Pancreas (tissue), 10 donors: ENCODE measurements around the gene CKAP2L. TPM values are rescaled to one million over a fixed set of nuclear protein-coding genes. Genes with fewer than 3 reads are reported as not detected.

Experiments used
- ATAC-seq, 4 donors: fragments of 200-7000 bp; cut with Tn5 transposase; one replicate each; pipeline versions ENCODE4 v1.8.0 to v1.9.1; 2020; ENCODE audit warnings: mild to moderate bottlenecking in 4 of 4, moderate library complexity in 4 of 4
- DNase-seq, 6 donors: peaks; one replicate each; pipeline ENCODE4 v3.0.0-alpha.2; 2020
- FAIRE-seq: peaks from 2 replicates; lab custom pipeline; 2012; peaks lifted over from hg19 to GRCh38; lab: Jason Lieb, UNC
- H3K27ac ChIP-seq, 4 donors: fragments of 200-600 bp; sonication (generic); 1 replicate in 3 of 4; 2 replicates in 1 of 4; pipeline versions ENCODE4 v1.5.0 to v1.8.0; 2020
- H3K27me3 ChIP-seq, 4 donors: fragments of 200-600 bp; one replicate each; pipeline ENCODE4 v1.8.0; 2021
- H3K36me3 ChIP-seq, 3 donors: fragments of 200-600 bp; sonication (generic) in 1 of 3; one replicate each; pipeline versions ENCODE4 v1.5.0 to v1.8.0; 2020 to 2021
- H3K4me1 ChIP-seq, 3 donors: fragments of 200-600 bp; one replicate each; pipeline ENCODE4 v1.8.0; 2021
- H3K4me3 ChIP-seq, 4 donors: fragments of 200-600 bp; sonication (generic) in 2 of 4; one replicate each; pipeline versions ENCODE4 v1.5.0 to v1.8.0; 2020 to 2021
- H3K9me3 ChIP-seq, 4 donors: fragments of 200-600 bp; one replicate each; pipeline ENCODE4 v1.8.0; 2021
- WGBS, 2 donors: extraction: QIAGEN DNeasy Blood & Tissue Kit; methylation state at CpG; one replicate each; pipeline ENCODE4 v1.1.7; 2013; 5-methylcytosine and 5-hydroxymethylcytosine counted together
- intact Hi-C, 3 donors: fragments of 100-400 bp; cut with DNase I; formaldehyde crosslinking; loops; one replicate each; pipeline versions ENCODE4 v1.11.1 to v1.14.2; 2022
- polyA plus RNA-seq, 2 donors: library from polyadenylated mRNA; stranded (reverse); fragments of 200-250 nt; gene quantifications; one replicate each; pipeline ENCODE4 v1.2.3, GENCODE V29; 2013
- total RNA-seq, 6 donors: library from RNA; stranded (reverse); fragmentation: NEBNext Ultra II Directional in 4 of 6; extraction: Animal tissue kit (Norgen Biotek cat#: 25700) in 4 of 6; gene quantifications; one replicate each; pipeline versions ENCODE4 v1.2.1 to v1.2.4, GENCODE V29; 2021 to 2023
- TF ChIP-seq, protein P1 (sequence below), 4 donors: fragments of 200-600 bp; sonication (generic) in 3 of 4; IDR thresholded peaks; one replicate each; pipeline versions ENCODE4 v1.5.0 to v1.8.0; 2021; ENCODE audit warnings: antibody characterized with exemption in 4 of 4
- donor health status: healthy with polysubstance abuse.
- donor health status: DM: no; HTN: no; CAD: no; lungs with moderate emphysema.
- donor health status: DM: no; HTN: no; CAD: no.
- donor health status: control.
- donor health status: control.
- donor health status: Bipolar disorder and iron deficiency.
- donor health status: DM: yes; HTN: yes; CAD: no.
- donor health status: DM: no; HTN: no; CAD: no.
- donor health status: DM: no; HTN: no; CAD: no.
- donor health status: DM: yes; HTN: yes; CAD: no.

CKAP2L gene
- total and polyA plus RNA-seq, 8 donors, result 0.04 to 0.64 (median 0.12) TPM; not detected in 2

DNA sequence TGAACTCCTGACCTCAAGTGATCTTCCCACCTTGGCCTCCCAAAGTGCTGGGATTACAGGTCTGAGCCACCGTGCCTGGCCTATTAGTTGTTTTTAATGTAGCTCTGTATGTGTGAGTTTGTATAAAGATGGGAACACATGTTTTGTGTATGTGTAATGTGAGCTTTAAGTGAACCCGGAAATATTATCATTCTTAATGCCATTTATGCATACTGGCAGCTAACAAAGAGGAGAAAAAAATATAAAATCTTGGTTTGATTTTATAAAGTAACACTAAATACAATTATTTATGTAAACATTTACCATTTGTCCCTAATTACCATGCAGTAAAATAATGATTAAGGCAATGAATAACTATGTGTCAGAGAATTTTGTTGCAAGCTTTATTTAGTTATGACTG is 9.1 kb upstream of the CKAP2L start:
- no peak for ATAC-seq
- Histone ChIP-seq H3K27me3 (no peaks in the 10 kb centered on the region), H3K9me3 (no peaks in the 10 kb centered on the region), H3K4me3 (no peak overlapping the region), H3K36me3 (no peaks in the 10 kb centered on the region), H3K27ac (no peak overlapping the region), H3K4me1 (no peaks in the 10 kb centered on the region)
- whole genome bisulfite sequencing, 2 donors, result 66 to 78% methylated on average over 2 of the region's 2 CpGs
- intact Hi-C loops, result no loop called here
- TF ChIP-seq, protein P1, sequence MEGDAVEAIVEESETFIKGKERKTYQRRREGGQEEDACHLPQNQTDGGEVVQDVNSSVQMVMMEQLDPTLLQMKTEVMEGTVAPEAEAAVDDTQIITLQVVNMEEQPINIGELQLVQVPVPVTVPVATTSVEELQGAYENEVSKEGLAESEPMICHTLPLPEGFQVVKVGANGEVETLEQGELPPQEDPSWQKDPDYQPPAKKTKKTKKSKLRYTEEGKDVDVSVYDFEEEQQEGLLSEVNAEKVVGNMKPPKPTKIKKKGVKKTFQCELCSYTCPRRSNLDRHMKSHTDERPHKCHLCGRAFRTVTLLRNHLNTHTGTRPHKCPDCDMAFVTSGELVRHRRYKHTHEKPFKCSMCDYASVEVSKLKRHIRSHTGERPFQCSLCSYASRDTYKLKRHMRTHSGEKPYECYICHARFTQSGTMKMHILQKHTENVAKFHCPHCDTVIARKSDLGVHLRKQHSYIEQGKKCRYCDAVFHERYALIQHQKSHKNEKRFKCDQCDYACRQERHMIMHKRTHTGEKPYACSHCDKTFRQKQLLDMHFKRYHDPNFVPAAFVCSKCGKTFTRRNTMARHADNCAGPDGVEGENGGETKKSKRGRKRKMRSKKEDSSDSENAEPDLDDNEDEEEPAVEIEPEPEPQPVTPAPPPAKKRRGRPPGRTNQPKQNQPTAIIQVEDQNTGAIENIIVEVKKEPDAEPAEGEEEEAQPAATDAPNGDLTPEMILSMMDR (IDR thresholded peaks at IDR 0.05), result no peak
- no peak for FAIRE-seq
- DNase-seq, result no peak

DNA sequence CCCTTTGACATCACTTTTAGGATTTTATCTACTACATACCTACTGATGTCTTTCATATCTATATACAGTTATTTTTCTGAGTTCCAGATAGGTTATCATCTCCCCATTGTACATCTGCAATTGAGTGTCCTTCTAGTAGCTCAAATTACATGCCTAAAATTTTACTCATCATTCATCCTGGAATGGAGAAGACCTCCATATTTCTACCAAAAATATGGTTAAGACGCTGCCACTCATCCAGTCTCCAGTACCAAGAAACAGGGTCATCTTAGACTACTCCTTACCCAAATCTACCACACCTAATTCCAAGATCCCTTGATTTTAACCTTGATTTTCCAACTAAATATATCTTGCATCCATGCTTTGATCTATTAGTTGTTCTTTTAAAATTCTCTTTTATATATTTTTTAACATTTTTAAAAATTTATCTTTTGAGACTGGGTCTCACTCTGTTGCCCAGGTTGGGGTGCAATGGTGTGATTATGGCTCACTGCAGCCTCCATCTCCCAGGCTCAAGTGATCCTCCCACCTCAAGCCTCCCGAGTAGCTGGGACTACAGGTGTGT is 8.6 kb upstream of the CKAP2L start:
- Histone ChIP-seq H3K9me3 (no peaks in the 10 kb centered on the region), H3K4me1 (no peaks in the 10 kb centered on the region), H3K4me3 (no peak overlapping the region), H3K27ac (no peak overlapping the region), H3K36me3 (no peaks in the 10 kb centered on the region), H3K27me3 (no peaks in the 10 kb centered on the region)
- WGBS, 2 donors, result 17 to 40% methylated on average over 2 of the region's 2 CpGs
- TF ChIP-seq, protein P1 (IDR thresholded peaks at IDR 0.05), result no peak
- FAIRE-seq, result no peak
- no peak for DNase-seq
- intact Hi-C loops, result no loop called here
- no peak for ATAC-seq

DNA sequence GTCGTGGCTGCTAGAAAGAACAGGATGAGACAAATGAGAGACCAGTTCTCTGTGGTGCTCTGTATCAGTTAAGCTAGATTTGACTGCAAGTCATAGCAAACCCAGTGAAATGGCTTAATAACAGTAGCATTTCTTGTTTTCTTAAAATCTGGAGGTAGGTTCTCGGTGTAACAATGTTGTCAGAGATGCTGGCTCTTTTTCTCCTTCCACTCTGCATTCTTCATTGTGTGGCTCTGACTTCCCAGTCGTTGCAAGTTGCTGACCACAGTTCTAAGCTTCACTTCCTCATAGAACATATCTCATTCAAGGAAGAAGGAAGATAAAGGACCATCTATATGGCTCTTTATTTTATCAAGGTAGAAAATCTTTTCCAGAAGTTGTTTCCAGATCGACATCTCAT is 7.9 kb upstream of the CKAP2L start:
- intact Hi-C loops, result no loop called here
- TF ChIP-seq, protein P1 (IDR thresholded peaks at IDR 0.05), result no peak
- no peaks in the 10 kb centered on the region for H3K9me3 ChIP-seq
- no peaks in the 10 kb centered on the region for H3K27me3 ChIP-seq
- FAIRE-seq, result no peak
- DNase-seq, result no peak
- H3K27ac ChIP-seq, result no peak overlapping the region
- whole genome bisulfite sequencing, 2 donors, result 61 to 76% methylated on average over 4 of the region's 4 CpGs
- H3K36me3 ChIP-seq, result no peaks in the 10 kb centered on the region
- ATAC-seq, result no peak
- no peaks in the 10 kb centered on the region for H3K4me1 ChIP-seq
- H3K4me3 ChIP-seq, result no peak overlapping the region

DNA sequence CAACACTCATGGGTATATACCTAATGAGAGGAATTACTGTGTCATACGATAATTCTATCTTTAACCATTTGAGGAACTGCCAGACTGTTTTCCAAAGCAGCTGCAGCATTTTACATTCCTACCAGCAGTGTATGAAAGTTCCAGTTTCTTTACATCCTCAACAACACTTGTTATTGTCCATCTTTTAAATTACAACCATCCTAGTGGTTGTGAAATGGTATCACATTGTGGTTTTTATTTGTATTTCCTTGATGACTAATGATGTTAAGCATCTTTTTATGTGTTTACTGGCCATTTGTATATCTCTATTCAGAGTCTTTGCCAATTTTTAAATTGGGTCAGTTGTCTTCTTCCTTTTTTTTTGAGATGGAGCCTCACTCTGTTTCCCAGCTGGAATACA is 4.0 kb upstream of the CKAP2L start:
- Histone ChIP-seq H3K4me1 (peaks cover 3 to 7% (median 3%) of the 10 kb centered on the region in 3 donors), H3K27me3 (no peaks in the 10 kb centered on the region), H3K36me3 (no peaks in the 10 kb centered on the region), H3K9me3 (no peaks in the 10 kb centered on the region), H3K4me3 (no peak overlapping the region), H3K27ac (no peak overlapping the region)
- FAIRE-seq (no peak), ATAC-seq (no peak), DNase-seq (no peak)
- TF ChIP-seq, protein P1 (IDR thresholded peaks at IDR 0.05), result no peak
- intact Hi-C loops, result no loop called here
- WGBS, 2 donors, result 50 to 54% methylated on average over 1 of the region's 1 CpG

DNA sequence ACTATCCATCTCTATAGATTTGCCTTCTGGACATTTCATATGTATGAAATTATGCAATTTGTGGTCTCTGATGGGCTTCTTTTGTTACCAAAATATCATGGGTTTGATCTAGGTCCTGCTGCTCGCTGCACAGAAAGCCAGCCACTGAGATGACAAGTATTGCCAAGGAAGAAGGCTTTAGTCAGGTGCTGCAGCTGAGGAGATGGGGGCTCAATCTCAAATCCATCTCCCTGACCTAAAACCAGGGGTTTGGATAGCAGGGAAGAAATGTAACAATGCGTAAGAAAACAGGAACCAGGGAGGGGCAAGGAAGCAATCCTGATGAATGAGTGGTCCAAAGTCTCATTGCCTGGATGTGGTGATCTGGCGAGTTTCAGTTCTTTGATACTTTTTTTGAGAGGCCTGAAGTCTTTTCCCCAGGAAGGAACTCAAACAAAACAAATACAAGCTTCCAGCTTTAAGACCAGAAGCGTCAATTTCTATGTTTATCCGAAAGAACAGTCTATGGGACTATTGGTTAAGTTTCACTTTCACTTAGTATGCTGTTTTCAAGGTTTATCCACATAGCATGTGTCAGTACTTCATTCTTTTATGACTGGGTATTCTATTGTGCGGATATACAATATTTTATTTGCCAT is 3.4 kb upstream of the CKAP2L start:
- FAIRE-seq, result no peak
- H3K36me3 ChIP-seq, result no peaks in the 10 kb centered on the region
- no peaks in the 10 kb centered on the region for H3K27me3 ChIP-seq
- no peak for ATAC-seq
- 78% methylated on average over 6 of the region's 6 CpGs for WGBS, 2 donors
- DNase-seq, result no peak
- H3K27ac ChIP-seq, result no peak overlapping the region
- peaks cover 3 to 7% (median 3%) of the 10 kb centered on the region in 3 donors for H3K4me1 ChIP-seq
- H3K9me3 ChIP-seq, result no peaks in the 10 kb centered on the region
- TF ChIP-seq, protein P1 (IDR thresholded peaks at IDR 0.05), result no peak
- H3K4me3 ChIP-seq, result no peak overlapping the region
- intact Hi-C loops, result no loop called here
